ENCODE measurements around the gene SPATA31C1. TPM values are rescaled to one million over a fixed set of nuclear protein-coding genes. Genes with fewer than 3 reads are reported as not detected.

SPATA31C1 gene
- total and polyA plus RNA-seq, 2 of the 13 experiments (the other 11 are each of a cell fraction or from before 2014, with no cell fraction given), result not detected

GRCh38 chr9:87896891-87897290, 20.9 kb upstream of the SPATA31C1 start (continued):
- TF ChIP-seq, protein P1, sequence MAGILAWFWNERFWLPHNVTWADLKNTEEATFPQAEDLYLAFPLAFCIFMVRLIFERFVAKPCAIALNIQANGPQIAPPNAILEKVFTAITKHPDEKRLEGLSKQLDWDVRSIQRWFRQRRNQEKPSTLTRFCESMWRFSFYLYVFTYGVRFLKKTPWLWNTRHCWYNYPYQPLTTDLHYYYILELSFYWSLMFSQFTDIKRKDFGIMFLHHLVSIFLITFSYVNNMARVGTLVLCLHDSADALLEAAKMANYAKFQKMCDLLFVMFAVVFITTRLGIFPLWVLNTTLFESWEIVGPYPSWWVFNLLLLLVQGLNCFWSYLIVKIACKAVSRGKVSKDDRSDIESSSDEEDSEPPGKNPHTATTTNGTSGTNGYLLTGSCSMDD (CRISPR knock-in tag; IDR thresholded peaks at IDR 0.05), result no peak
- no peak for TF ChIP-seq ZNF619 (CRISPR knock-in tag; IDR thresholded peaks at IDR 0.05)

DNA sequence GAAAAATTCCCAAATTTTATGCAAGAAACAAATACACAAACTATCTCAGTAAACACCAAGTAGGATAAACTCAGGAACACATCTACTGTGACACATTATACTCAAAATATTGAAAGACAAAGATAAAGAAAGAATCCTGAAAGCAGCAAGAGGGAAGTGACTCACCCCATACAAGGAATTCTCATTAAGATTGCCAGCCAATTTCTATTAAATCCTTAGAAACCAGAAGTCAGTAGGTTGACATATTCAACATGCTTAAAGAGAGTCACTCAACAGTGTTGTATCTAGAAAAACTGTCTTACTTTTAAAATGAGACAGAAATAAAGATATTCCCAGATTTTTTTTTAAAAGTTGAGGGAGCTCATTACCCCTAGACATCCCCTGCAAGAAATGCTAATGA, 19.6 kb upstream of the SPATA31C1 start:
- Histone ChIP-seq H2AFZ (ENCODE audit: low read length) (no peak overlapping the region), H3K36me3 (replicated peaks in 1 of 2; ENCODE audit: control insufficient read depth in 1 of 2, insufficient read depth in 2 of 2, low read length in 2 of 2) (no peaks in the 10 kb centered on the region), H3K9ac (ENCODE audit: insufficient read depth, low read depth, low read length) (no peak overlapping the region), H3K9me3 (ENCODE audit: low read length) (no peaks in the 10 kb centered on the region), H3K79me2 (ENCODE audit: insufficient read depth, low read length) (no peaks in the 10 kb centered on the region), H3K4me2 (ENCODE audit: low read depth, low read length) (no peak overlapping the region), H4K20me1 (ENCODE audit: insufficient read depth, low read length) (no peaks in the 10 kb centered on the region), H3K4me3 (replicated peaks in 1 of 3; ENCODE audit: insufficient read depth in 1 of 3, low read depth in 2 of 3, low read length in 3 of 3) (no peak overlapping the region), H3K27me3 (ENCODE audit: control insufficient read depth in 1 of 2, insufficient read depth in 2 of 2, low read length in 2 of 2) (no peaks in the 10 kb centered on the region), H3K27ac (ENCODE audit: extremely low read length, insufficient read depth, low read length) (no peak overlapping the region), H3K4me1 (ENCODE audit: insufficient read depth, low read length) (no peaks in the 10 kb centered on the region)
- FAIRE-seq (no peak), ATAC-seq (no peak), DNase-seq (ENCODE audit: low spot score) (no peak)
- in situ Hi-C loops (cut with HindIII; ENCODE audit: extremely low pct_ligation_motif_present, low pct_unique_long_range_greater_than_20kb), result no loop called here
- no TSS peak for BruUV-seq (replicated peaks)
- ChIA-PET POLR2A (no interaction called here), CTCF (ENCODE audit: low intra/inter-chr PET ratio, low total read pairs) (no interaction called here)
- intact Hi-C loops (cut with micrococcal nuclease; ENCODE audit: unreplicated experiment), result no loop called here
- TF ChIP-seq ZBTB3 (CRISPR knock-in tag; IDR thresholded peaks at IDR 0.05; ENCODE audit: borderline replicate concordance, low read depth) (no peak), ZFP62 (CRISPR knock-in tag; IDR thresholded peaks at IDR 0.05) (no peak), CREBL2 (CRISPR knock-in tag; IDR thresholded peaks at IDR 0.05; ENCODE audit: borderline replicate concordance) (no peak), AKAP8 (CRISPR knock-in tag; IDR thresholded peaks at IDR 0.05) (no peak), ZSCAN31 (CRISPR knock-in tag; IDR thresholded peaks at IDR 0.05; ENCODE audit: low read depth) (no peak), ZFP36L1 (CRISPR knock-in tag; IDR thresholded peaks at IDR 0.05) (no peak), ZNF614 (CRISPR knock-in tag; IDR thresholded peaks at IDR 0.05; ENCODE audit: borderline replicate concordance) (no peak), ZNF660 (CRISPR knock-in tag; IDR thresholded peaks at IDR 0.05; ENCODE audit: borderline replicate concordance, low read depth) (no peak), MED13 (CRISPR knock-in tag; IDR thresholded peaks at IDR 0.05) (no peak), SMAD9 (CRISPR knock-in tag; IDR thresholded peaks at IDR 0.05) (no peak), ATF7-NPFF (CRISPR knock-in tag; IDR thresholded peaks at IDR 0.05; ENCODE audit: low read depth) (no peak)
- TF ChIP-seq, protein P2, sequence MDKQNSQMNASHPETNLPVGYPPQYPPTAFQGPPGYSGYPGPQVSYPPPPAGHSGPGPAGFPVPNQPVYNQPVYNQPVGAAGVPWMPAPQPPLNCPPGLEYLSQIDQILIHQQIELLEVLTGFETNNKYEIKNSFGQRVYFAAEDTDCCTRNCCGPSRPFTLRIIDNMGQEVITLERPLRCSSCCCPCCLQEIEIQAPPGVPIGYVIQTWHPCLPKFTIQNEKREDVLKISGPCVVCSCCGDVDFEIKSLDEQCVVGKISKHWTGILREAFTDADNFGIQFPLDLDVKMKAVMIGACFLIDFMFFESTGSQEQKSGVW (CRISPR knock-in tag; IDR thresholded peaks at IDR 0.05; ENCODE audit: borderline replicate concordance), result no peak
- TF ChIP-seq, protein P3, sequence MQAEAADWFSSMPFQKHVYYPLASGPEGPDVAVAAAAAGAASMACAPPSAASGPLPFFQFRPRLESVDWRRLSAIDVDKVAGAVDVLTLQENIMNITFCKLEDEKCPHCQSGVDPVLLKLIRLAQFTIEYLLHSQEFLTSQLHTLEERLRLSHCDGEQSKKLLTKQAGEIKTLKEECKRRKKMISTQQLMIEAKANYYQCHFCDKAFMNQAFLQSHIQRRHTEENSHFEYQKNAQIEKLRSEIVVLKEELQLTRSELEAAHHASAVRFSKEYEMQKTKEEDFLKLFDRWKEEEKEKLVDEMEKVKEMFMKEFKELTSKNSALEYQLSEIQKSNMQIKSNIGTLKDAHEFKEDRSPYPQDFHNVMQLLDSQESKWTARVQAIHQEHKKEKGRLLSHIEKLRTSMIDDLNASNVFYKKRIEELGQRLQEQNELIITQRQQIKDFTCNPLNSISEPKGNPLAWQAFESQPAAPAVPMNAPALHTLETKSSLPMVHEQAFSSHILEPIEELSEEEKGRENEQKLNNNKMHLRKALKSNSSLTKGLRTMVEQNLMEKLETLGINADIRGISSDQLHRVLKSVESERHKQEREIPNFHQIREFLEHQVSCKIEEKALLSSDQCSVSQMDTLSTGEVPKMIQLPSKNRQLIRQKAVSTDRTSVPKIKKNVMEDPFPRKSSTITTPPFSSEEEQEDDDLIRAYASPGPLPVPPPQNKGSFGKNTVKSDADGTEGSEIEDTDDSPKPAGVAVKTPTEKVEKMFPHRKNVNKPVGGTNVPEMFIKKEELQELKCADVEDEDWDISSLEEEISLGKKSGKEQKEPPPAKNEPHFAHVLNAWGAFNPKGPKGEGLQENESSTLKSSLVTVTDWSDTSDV (CRISPR knock-in tag; IDR thresholded peaks at IDR 0.05), result no peak
- TF ChIP-seq, protein P4, sequence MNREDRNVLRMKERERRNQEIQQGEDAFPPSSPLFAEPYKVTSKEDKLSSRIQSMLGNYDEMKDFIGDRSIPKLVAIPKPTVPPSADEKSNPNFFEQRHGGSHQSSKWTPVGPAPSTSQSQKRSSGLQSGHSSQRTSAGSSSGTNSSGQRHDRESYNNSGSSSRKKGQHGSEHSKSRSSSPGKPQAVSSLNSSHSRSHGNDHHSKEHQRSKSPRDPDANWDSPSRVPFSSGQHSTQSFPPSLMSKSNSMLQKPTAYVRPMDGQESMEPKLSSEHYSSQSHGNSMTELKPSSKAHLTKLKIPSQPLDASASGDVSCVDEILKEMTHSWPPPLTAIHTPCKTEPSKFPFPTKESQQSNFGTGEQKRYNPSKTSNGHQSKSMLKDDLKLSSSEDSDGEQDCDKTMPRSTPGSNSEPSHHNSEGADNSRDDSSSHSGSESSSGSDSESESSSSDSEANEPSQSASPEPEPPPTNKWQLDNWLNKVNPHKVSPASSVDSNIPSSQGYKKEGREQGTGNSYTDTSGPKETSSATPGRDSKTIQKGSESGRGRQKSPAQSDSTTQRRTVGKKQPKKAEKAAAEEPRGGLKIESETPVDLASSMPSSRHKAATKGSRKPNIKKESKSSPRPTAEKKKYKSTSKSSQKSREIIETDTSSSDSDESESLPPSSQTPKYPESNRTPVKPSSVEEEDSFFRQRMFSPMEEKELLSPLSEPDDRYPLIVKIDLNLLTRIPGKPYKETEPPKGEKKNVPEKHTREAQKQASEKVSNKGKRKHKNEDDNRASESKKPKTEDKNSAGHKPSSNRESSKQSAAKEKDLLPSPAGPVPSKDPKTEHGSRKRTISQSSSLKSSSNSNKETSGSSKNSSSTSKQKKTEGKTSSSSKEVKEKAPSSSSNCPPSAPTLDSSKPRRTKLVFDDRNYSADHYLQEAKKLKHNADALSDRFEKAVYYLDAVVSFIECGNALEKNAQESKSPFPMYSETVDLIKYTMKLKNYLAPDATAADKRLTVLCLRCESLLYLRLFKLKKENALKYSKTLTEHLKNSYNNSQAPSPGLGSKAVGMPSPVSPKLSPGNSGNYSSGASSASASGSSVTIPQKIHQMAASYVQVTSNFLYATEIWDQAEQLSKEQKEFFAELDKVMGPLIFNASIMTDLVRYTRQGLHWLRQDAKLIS (CRISPR knock-in tag; IDR thresholded peaks at IDR 0.05), result no peak
